Chondrocyte (in vitro differentiated cells): ENCODE data around the gene MFF. TPM values are rescaled to one million over a fixed set of nuclear protein-coding genes. Genes with fewer than 3 reads are reported as not detected.

Experiments used
- DNase-seq: peaks from one replicate; pipeline ENCODE4 v3.0.0; 2021; ENCODE audit warnings: mixed read lengths, low spot score
- H3K27ac Mint-ChIP-seq: one replicate; pipeline ENCODE4 v1.8.0; 2021; ENCODE audit warnings: mild to moderate bottlenecking, moderate library complexity, mixed read lengths; ENCODE audit not compliant: unreplicated experiment
- H3K27me3 Mint-ChIP-seq: 2 replicates; pipeline ENCODE4 v1.8.0; 2021; ENCODE audit warnings: low read depth, mixed read lengths
- H3K36me3 Mint-ChIP-seq: 2 replicates; pipeline ENCODE4 v1.8.0; 2021; ENCODE audit warnings: low read depth, mixed read lengths
- H3K4me1 Mint-ChIP-seq: 2 replicates; pipeline ENCODE4 v1.8.0; 2021; ENCODE audit warnings: low read depth, mild to moderate bottlenecking, mixed read lengths
- H3K4me3 Mint-ChIP-seq: one replicate; pipeline ENCODE4 v1.8.0; 2021; ENCODE audit warnings: mild to moderate bottlenecking, moderate library complexity, mixed read lengths; ENCODE audit not compliant: unreplicated experiment
- H3K9me3 Mint-ChIP-seq: 2 replicates; pipeline ENCODE4 v1.8.0; 2021; ENCODE audit warnings: low read depth, mixed read lengths
- total RNA-seq: library from RNA; stranded (reverse); gene quantifications from 3 replicates; pipeline ENCODE4 v1.2.1, GENCODE V29; 2021
- TF ChIP-seq, protein P1 (sequence below): fragments of 200-600 bp; sonication (generic); IDR thresholded peaks from 2 replicates; pipeline ENCODE4 v1.5.0; 2021; ENCODE audit warnings: antibody characterized with exemption, mild to moderate bottlenecking, moderate library complexity

The MFF gene
- total RNA-seq, 1 donor from 2014 or later = 66.8 TPM

DNA sequence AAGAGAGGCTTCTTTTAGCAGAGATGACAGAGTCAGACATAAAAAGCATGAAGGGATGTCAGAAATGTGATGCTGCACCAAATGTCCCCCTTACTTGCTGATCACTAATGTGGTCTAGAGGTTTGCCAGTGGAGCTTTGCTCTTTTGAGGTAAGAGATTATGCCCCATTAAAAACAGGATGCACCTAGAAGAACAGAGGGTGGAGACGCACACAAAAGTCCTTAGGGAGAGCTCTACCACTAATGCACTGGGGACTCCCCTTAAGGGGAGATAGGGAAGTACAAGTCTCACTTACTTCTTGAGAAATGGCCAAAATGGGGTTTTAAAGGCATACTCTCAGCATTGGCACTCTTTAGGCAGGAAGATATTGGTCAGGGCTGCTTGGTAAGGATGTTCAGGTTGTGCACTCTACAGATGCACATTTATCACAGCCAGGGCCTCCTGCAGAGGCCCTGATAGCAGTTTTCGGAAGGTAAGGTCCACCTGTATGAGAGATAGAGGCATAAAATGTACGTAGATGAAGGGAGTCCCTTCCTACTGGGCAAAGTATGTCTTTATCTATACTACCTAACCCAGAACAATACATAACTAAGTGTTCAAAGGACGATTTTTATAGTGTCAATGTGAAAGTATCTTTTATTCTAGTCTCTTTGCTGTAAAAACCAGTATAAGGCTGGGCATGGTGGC is 79.7 kb downstream of the MFF start:
- Mint-ChIP-seq H3K27ac (no peak overlapping the region), H3K4me3 (no peak overlapping the region), H3K27me3 (peaks cover 6% of the 10 kb centered on the region), H3K36me3 (no peaks in the 10 kb centered on the region), H3K9me3 (no peaks in the 10 kb centered on the region), H3K4me1 (peaks cover 15% of the 10 kb centered on the region)
- no peak for DNase-seq
- TF ChIP-seq, protein P1, sequence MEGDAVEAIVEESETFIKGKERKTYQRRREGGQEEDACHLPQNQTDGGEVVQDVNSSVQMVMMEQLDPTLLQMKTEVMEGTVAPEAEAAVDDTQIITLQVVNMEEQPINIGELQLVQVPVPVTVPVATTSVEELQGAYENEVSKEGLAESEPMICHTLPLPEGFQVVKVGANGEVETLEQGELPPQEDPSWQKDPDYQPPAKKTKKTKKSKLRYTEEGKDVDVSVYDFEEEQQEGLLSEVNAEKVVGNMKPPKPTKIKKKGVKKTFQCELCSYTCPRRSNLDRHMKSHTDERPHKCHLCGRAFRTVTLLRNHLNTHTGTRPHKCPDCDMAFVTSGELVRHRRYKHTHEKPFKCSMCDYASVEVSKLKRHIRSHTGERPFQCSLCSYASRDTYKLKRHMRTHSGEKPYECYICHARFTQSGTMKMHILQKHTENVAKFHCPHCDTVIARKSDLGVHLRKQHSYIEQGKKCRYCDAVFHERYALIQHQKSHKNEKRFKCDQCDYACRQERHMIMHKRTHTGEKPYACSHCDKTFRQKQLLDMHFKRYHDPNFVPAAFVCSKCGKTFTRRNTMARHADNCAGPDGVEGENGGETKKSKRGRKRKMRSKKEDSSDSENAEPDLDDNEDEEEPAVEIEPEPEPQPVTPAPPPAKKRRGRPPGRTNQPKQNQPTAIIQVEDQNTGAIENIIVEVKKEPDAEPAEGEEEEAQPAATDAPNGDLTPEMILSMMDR = no peak

DNA sequence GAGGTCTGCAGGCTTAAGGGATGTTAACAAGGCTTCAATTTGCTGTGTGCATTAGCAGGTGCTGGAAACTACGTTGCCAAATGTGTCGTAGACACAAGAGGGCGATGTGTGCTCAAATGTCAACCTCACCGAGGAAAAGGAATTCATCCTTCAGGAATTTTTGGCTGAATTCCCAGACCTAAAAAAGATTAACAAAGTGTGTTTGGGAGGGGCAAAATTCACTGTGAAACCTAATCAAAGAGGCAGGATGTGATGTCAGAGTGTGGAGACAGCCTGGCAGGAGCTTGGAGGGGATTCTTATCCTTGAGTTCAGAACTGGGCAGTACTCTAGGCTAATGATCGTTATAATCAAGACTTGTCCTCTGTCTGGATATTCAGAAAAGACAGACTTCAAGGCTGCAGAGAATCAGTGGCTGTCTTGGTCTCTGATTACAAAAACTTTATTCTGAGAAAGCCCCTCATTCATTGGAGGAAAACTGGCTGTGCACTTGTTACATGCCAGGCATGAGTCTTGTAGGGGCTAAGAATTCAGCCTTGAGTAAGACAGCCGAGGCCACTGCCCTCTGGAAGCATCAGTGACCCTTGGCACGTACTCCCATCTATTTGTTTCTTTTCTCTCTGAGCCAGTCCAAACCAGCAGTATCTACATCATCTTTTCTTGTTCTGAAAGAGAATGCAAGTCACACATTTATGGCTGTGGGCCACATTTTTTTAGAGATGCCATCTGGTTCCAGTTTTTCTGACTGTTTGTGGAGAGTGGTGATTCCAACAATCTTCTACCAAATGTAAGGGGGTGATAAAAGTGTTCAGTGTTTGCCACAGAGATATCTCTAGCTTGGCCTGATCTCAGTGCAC is 81.4 kb downstream of the MFF start:
- Mint-ChIP-seq H3K4me3 (no peak overlapping the region), H3K27ac (peak overlapping the region; percentile 90), H3K4me1 (peaks cover 22% of the 10 kb centered on the region), H3K36me3 (no peaks in the 10 kb centered on the region), H3K27me3 (peaks cover 4% of the 10 kb centered on the region), H3K9me3 (no peaks in the 10 kb centered on the region)
- TF ChIP-seq, protein P1 = peak; percentile 91
- DNase-seq = no peak

Other genes with a start within 250 kb of the MFF start
- gene COL4A4, start 161.0 kb upstream of the MFF start, total RNA-seq = 6.3 to 18.4 TPM (median 7.3 TPM) in 3 replicates
- 1.2 to 6.8 TPM (median 1.4 TPM) in 3 replicates for gene COL4A3, start 160.6 kb upstream of the MFF start, total RNA-seq
- not detected in 3 replicates for gene TM4SF20, start 54.1 kb downstream of the MFF start, total RNA-seq
- gene SCYGR1, start 62.7 kb downstream of the MFF start, total RNA-seq = not detected in 3 replicates
- 49.3 to 49.5 TPM (median 49.3 TPM) in 3 replicates for gene AGFG1, start 146.9 kb downstream of the MFF start, total RNA-seq